ENCODE measurements around the gene SPAG16.

DNA sequence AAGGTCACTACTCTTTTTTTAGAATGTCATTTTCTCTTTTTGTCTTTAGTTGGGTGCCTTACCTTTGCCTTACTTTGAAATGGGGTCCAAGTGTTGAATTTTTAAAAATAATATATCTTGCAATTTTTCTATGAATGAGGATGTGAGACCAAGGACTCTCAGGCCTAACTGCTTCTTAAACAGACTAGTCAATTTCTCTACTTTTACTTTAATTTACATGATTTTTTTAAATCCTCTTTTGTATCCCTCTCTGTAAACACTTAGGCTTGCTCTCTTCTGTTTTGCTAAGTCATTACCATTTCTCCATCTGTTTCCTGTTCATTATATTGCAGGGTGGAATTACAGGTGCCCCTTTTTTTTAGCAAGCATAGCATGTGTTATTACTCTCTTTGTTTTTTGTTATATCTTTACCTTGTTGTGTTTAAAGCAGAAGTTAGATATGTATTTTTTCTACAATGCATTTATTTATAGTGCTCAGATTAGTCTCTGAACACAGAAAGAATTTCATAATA, 261.8 kb downstream of the SPAG16 start:
- TF ChIP-seq, protein P1, sequence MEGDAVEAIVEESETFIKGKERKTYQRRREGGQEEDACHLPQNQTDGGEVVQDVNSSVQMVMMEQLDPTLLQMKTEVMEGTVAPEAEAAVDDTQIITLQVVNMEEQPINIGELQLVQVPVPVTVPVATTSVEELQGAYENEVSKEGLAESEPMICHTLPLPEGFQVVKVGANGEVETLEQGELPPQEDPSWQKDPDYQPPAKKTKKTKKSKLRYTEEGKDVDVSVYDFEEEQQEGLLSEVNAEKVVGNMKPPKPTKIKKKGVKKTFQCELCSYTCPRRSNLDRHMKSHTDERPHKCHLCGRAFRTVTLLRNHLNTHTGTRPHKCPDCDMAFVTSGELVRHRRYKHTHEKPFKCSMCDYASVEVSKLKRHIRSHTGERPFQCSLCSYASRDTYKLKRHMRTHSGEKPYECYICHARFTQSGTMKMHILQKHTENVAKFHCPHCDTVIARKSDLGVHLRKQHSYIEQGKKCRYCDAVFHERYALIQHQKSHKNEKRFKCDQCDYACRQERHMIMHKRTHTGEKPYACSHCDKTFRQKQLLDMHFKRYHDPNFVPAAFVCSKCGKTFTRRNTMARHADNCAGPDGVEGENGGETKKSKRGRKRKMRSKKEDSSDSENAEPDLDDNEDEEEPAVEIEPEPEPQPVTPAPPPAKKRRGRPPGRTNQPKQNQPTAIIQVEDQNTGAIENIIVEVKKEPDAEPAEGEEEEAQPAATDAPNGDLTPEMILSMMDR (IDR thresholded peaks at IDR 0.05) = no peak
- TF ChIP-seq, protein P2, sequence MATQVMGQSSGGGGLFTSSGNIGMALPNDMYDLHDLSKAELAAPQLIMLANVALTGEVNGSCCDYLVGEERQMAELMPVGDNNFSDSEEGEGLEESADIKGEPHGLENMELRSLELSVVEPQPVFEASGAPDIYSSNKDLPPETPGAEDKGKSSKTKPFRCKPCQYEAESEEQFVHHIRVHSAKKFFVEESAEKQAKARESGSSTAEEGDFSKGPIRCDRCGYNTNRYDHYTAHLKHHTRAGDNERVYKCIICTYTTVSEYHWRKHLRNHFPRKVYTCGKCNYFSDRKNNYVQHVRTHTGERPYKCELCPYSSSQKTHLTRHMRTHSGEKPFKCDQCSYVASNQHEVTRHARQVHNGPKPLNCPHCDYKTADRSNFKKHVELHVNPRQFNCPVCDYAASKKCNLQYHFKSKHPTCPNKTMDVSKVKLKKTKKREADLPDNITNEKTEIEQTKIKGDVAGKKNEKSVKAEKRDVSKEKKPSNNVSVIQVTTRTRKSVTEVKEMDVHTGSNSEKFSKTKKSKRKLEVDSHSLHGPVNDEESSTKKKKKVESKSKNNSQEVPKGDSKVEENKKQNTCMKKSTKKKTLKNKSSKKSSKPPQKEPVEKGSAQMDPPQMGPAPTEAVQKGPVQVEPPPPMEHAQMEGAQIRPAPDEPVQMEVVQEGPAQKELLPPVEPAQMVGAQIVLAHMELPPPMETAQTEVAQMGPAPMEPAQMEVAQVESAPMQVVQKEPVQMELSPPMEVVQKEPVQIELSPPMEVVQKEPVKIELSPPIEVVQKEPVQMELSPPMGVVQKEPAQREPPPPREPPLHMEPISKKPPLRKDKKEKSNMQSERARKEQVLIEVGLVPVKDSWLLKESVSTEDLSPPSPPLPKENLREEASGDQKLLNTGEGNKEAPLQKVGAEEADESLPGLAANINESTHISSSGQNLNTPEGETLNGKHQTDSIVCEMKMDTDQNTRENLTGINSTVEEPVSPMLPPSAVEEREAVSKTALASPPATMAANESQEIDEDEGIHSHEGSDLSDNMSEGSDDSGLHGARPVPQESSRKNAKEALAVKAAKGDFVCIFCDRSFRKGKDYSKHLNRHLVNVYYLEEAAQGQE (IDR thresholded peaks at IDR 0.05; ENCODE audit: insufficient read depth in 1 of 2, low read depth in 2 of 2, low read length in 1 of 2) = no peak

Measured in Panc1 (cell line).